Astrocyte (in vitro differentiated cells and primary cell): Measurements from ENCODE around the gene MTA3. TPM values are rescaled to one million over a fixed set of nuclear protein-coding genes. Genes with fewer than 3 reads are reported as not detected.

Experiments
- DNase-seq: peaks from one replicate; pipeline ENCODE4 v3.0.0-alpha.2; 2010; ENCODE audit warnings: low read depth
- FAIRE-seq: peaks from 2 replicates; lab custom pipeline; 2011; peaks lifted over from hg19 to GRCh38; lab: Jason Lieb, UNC
- H2AFZ ChIP-seq: 2 replicates; pipeline ENCODE4 v1.6.0; 2012; ENCODE audit warnings: low read depth, low read length, inconsistent platforms
- H3K27ac ChIP-seq: 2 replicates; pipeline ENCODE4 v1.5.1; 2011; ENCODE audit warnings: low read depth, low read length, inconsistent platforms
- H3K27me3 ChIP-seq: 2 replicates; pipeline ENCODE4 v1.6.0; 2011; ENCODE audit warnings: low read length, inconsistent platforms; ENCODE audit not compliant: insufficient read depth
- H3K36me3 ChIP-seq: 2 replicates; pipeline ENCODE4 v1.5.1; 2011; ENCODE audit warnings: low read length, inconsistent platforms; ENCODE audit not compliant: insufficient read depth
- H3K4me1 ChIP-seq: 2 replicates; pipeline ENCODE4 v1.5.1; 2011; ENCODE audit warnings: low read length, inconsistent platforms; ENCODE audit not compliant: insufficient read depth
- H3K4me2 ChIP-seq: 2 replicates; pipeline ENCODE4 v1.6.0; 2012; ENCODE audit warnings: low read length, inconsistent platforms
- H3K4me3 ChIP-seq: 2 replicates; pipeline ENCODE4 v1.5.1; 2011; ENCODE audit warnings: low read depth, mild to moderate bottlenecking, low read length, inconsistent platforms; ENCODE audit not compliant: insufficient read depth
- H3K79me2 ChIP-seq: 2 replicates; pipeline ENCODE4 v1.6.0; 2012; ENCODE audit warnings: mild to moderate bottlenecking, low read length, inconsistent platforms; ENCODE audit not compliant: insufficient read depth
- H3K9ac ChIP-seq: 2 replicates; pipeline ENCODE4 v1.6.0; 2012; ENCODE audit warnings: mild to moderate bottlenecking, low read length, inconsistent platforms
- H3K9me3 ChIP-seq: 2 replicates; pipeline ENCODE4 v1.5.1; 2012; ENCODE audit warnings: low read depth, mild to moderate bottlenecking, low read length, inconsistent platforms; ENCODE audit not compliant: insufficient read depth
- H4K20me1 ChIP-seq: 2 replicates; pipeline ENCODE4 v1.6.0; 2012; ENCODE audit warnings: low read length, inconsistent platforms; ENCODE audit not compliant: insufficient read depth
- H3K27ac Mint-ChIP-seq: one replicate; pipeline ENCODE4 v1.8.0; 2021; ENCODE audit warnings: mild to moderate bottlenecking, mixed read lengths; ENCODE audit not compliant: unreplicated experiment
- H3K27me3 Mint-ChIP-seq: one replicate; pipeline ENCODE4 v1.8.0; 2021; ENCODE audit warnings: low read depth, mixed read lengths; ENCODE audit not compliant: unreplicated experiment
- H3K36me3 Mint-ChIP-seq: one replicate; pipeline ENCODE4 v1.8.0; 2021; ENCODE audit warnings: low read depth, mixed read lengths; ENCODE audit not compliant: unreplicated experiment
- H3K4me1 Mint-ChIP-seq: one replicate; pipeline ENCODE4 v1.8.0; 2021; ENCODE audit warnings: low read depth, mixed read lengths; ENCODE audit not compliant: unreplicated experiment
- H3K4me3 Mint-ChIP-seq: one replicate; pipeline ENCODE4 v1.8.0; 2021; ENCODE audit warnings: mild to moderate bottlenecking, moderate library complexity, mixed read lengths; ENCODE audit not compliant: unreplicated experiment
- H3K9me3 Mint-ChIP-seq: one replicate; pipeline ENCODE4 v1.8.0; 2021; ENCODE audit warnings: mild to moderate bottlenecking, mixed read lengths; ENCODE audit not compliant: unreplicated experiment
- CTCF ChIP-seq: IDR thresholded peaks from 2 replicates; pipeline ENCODE4 v1.5.1; 2011; ENCODE audit warnings: low read depth, mild to moderate bottlenecking, inconsistent platforms, low read length, moderate library complexity; ENCODE audit not compliant: insufficient read depth
- EZH2 ChIP-seq: IDR thresholded peaks from 2 replicates; pipeline ENCODE4 v1.6.1; 2012; ENCODE audit warnings: mild to moderate bottlenecking, low read length, inconsistent platforms; ENCODE audit not compliant: insufficient read depth
- total RNA-seq: library from RNA; stranded (reverse); gene quantifications from 2 replicates; pipeline ENCODE4 v1.2.1, GENCODE V29; 2021

The MTA3 gene
- total RNA-seq, 1 donor from 2014 or later, result 69.4 TPM

DNA sequence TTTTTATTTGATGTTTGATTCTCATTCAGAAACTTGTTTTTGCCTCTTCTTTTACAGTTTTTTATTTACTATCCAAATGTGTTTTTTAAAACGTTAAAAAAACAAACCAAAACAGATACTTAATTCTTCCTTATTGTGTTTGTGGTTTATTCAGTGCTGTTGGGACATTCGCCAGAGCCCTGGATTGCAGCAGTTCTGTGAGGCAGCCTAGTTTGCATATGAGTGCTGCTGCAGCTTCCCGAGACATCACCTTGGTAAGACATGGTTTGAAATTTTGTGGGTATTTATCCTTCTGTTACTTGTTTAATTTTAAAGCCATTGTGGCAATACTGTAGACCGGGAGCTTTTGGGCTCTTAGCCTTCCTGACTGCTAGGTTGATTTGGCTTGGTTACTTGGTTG, 91.2 kb downstream of the MTA3 start:
- H3K36me3 Mint-ChIP-seq, result peaks cover 12% of the 10 kb centered on the region
- no peak overlapping the region for H3K27ac Mint-ChIP-seq
- H3K36me3 ChIP-seq, result no peaks in the 10 kb centered on the region
- DNase-seq (peak; percentile 22), FAIRE-seq (no peak)
- no peaks in the 10 kb centered on the region for H3K9me3 Mint-ChIP-seq
- H3K4me1 Mint-ChIP-seq, result peaks cover 6% of the 10 kb centered on the region
- no peaks in the 10 kb centered on the region for H3K4me1 ChIP-seq
- H3K4me3 Mint-ChIP-seq, result no peak overlapping the region
- H3K27me3 ChIP-seq, result no peaks in the 10 kb centered on the region
- no peaks in the 10 kb centered on the region for H3K27me3 Mint-ChIP-seq
- no peak overlapping the region for H2AFZ ChIP-seq
- H3K79me2 ChIP-seq, result no peaks in the 10 kb centered on the region
- H3K4me2 ChIP-seq, result no peak overlapping the region
- H3K27ac ChIP-seq, result no peak overlapping the region
- TF ChIP-seq CTCF (no peak), EZH2 (no peak)
- H3K9me3 ChIP-seq, result no peaks in the 10 kb centered on the region
- H3K4me3 ChIP-seq, result no peak overlapping the region
- no peak overlapping the region for H3K9ac ChIP-seq
- H4K20me1 ChIP-seq, result peaks cover 7% of the 10 kb centered on the region

GRCh38 chr2:42663106-42663780, 94.8 kb downstream of the MTA3 start:
- no peak overlapping the region for H2AFZ ChIP-seq

More at GRCh38 chr2:42663106-42663780, 94.8 kb downstream of the MTA3 start:
- Histone ChIP-seq H3K9ac (no peak overlapping the region), H3K36me3 (no peaks in the 10 kb centered on the region), H3K27ac (no peak overlapping the region), H4K20me1 (peaks cover 23% of the 10 kb centered on the region), H3K4me1 (no peaks in the 10 kb centered on the region), H3K27me3 (no peaks in the 10 kb centered on the region), H3K4me2 (no peak overlapping the region), H3K79me2 (no peaks in the 10 kb centered on the region), H3K9me3 (no peaks in the 10 kb centered on the region), H3K4me3 (no peak overlapping the region)
- Mint-ChIP-seq H3K4me1 (peaks cover 12% of the 10 kb centered on the region), H3K36me3 (peaks cover 11% of the 10 kb centered on the region), H3K9me3 (no peaks in the 10 kb centered on the region), H3K27ac (no peak overlapping the region), H3K27me3 (no peaks in the 10 kb centered on the region), H3K4me3 (no peak overlapping the region)
- peak; percentile 73 for FAIRE-seq
- peak; percentile 48 for DNase-seq
- peak; percentile 99 for TF ChIP-seq CTCF
- TF ChIP-seq EZH2, result no peak
